NB4 (cell line): ENCODE results near the gene PRKCE.

Experiments
- DNase-seq: peaks from one replicate; pipeline ENCODE4 v3.0.0; 2010; ENCODE audit warnings: low read depth
- H3K4me3 ChIP-seq: one replicate; pipeline ENCODE4 v1.5.1; 2011; ENCODE audit warnings: mild to moderate bottlenecking, low read depth, low read length, moderate library complexity
- CTCF ChIP-seq: IDR thresholded peaks from one replicate; pipeline ENCODE4 v1.5.1; 2012; ENCODE audit warnings: low read depth, low read length
- MAX ChIP-seq: IDR thresholded peaks from 2 replicates; pipeline ENCODE4 v1.6.1; 2011; ENCODE audit warnings: low read depth, low read length
- MYC ChIP-seq: IDR thresholded peaks from 2 replicates; pipeline ENCODE4 v1.6.1; 2011; ENCODE audit warnings: low read depth, low read length
- POLR2A ChIP-seq: IDR thresholded peaks from 2 replicates; pipeline ENCODE4 v1.6.1; 2011; ENCODE audit warnings: mild to moderate bottlenecking; ENCODE audit not compliant: insufficient read length; ENCODE audit errors: extremely low read depth

PRKCE gene

DNA sequence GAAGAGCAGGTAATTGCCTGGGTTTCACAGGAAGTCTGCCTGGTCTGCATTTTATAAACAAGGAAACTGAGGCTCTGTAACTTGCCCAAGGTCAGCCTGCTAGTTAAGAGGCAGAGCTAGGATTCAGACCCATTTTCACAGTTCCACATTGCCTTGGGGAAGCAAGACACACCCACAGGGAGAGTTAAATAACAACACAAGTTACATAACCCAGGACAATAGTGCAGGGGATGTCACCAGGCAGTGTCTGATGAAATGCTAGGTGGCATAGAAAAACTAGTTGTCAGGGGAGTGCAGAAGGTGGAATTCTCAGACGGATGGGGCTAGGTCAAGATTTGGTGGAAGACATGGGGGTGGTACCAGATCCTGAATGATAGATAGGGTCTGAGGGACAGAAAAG, 69.7 kb downstream of the PRKCE start:
- TF ChIP-seq CTCF = no peak
- no peak for TF ChIP-seq MAX
- TF ChIP-seq POLR2A = no peak
- TF ChIP-seq MYC = no peak
- no peak for DNase-seq
- H3K4me3 ChIP-seq = no peak overlapping the region

DNA sequence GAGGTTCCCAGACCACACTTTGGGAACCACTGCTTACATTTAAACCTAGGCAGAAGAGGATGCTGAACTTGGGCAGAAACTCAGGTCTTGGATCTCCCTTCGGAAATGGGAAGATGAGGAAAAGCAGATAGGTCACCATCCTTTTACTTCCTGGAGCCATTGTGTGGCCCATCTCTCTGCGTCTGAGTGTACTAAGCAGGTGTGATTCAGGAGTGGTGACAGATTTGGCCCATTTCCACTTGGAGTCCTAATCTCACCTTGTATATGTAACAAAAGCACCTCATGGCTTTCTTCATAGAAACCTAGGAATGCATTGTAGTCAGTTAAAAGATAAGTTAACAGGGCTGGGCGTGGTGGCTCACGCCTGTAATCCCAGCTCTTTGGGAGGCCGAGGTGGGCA, 71.0 kb downstream of the PRKCE start:
- no peak overlapping the region for H3K4me3 ChIP-seq
- no peak for DNase-seq
- TF ChIP-seq MYC (no peak), POLR2A (no peak), CTCF (no peak), MAX (no peak)

GRCh38 chr2:45723857-45724256, 72.4 kb downstream of the PRKCE start:
- DNase-seq = no peak
- TF ChIP-seq MAX (no peak), CTCF (no peak), MYC (no peak), POLR2A (no peak)
- H3K4me3 ChIP-seq = no peak overlapping the region

GRCh38 chr2:45724335-45724734, 72.9 kb downstream of the PRKCE start:
- H3K4me3 ChIP-seq = no peak overlapping the region
- no peak for TF ChIP-seq POLR2A
- TF ChIP-seq CTCF = no peak
- TF ChIP-seq MYC = no peak
- DNase-seq = no peak

- no peak overlapping the region for H3K4me3 ChIP-seq
- DNase-seq = no peak
- TF ChIP-seq MAX = no peak
- no peak for TF ChIP-seq CTCF
- TF ChIP-seq POLR2A = no peak
- no peak for TF ChIP-seq MYC
These were observed 74.3 kb downstream of the PRKCE start for GRCh38 chr2:45725731-45726130.

GRCh38 chr2:45726188-45726587, 74.7 kb downstream of the PRKCE start:
- no peak overlapping the region for H3K4me3 ChIP-seq
- no peak for DNase-seq
- TF ChIP-seq MAX (no peak), CTCF (no peak), MYC (no peak), POLR2A (no peak)
